GM23338 (cell line): Measurements from ENCODE around the gene CYBC1. TPM values are rescaled to one million over a fixed set of nuclear protein-coding genes. Genes with fewer than 3 reads are reported as not detected.

Source experiments
- ATAC-seq: fragments of 200-7000 bp; cut with Tn5 transposase; 3 replicates; pipeline ENCODE4 v1.9.1; 2020
- DNase-seq: peaks from one replicate; pipeline ENCODE4 v3.0.0-alpha.2; 2015; ENCODE audit warnings: low spot score
- H2AFZ ChIP-seq: fragments of 200-600 bp; sonication (generic); 2 replicates; pipeline ENCODE4 v1.8.0; 2016; ENCODE audit warnings: antibody characterized with exemption, mild to moderate bottlenecking, moderate library complexity
- H3F3A ChIP-seq: fragments of 200-600 bp; sonication (generic); replicated peaks from 2 replicates; pipeline ENCODE4 v1.8.0; 2017; ENCODE audit warnings: antibody characterized with exemption, mixed run types, low read depth
- H3K27ac ChIP-seq: fragments of 200-600 bp; sonication (generic); 2 replicates; pipeline ENCODE4 v1.6.1; 2016; ENCODE audit warnings: low read depth
- H3K27me3 ChIP-seq: fragments of 200-600 bp; sonication (generic); 2 replicates; pipeline ENCODE4 v1.8.0; 2016; ENCODE audit warnings: mild to moderate bottlenecking, mixed run types, moderate library complexity; ENCODE audit not compliant: insufficient read depth
- H3K36me3 ChIP-seq: fragments of 200-600 bp; sonication (generic); 2 replicates; pipeline ENCODE4 v1.8.0; 2016; ENCODE audit warnings: mild to moderate bottlenecking; ENCODE audit not compliant: insufficient read depth
- H3K4me1 ChIP-seq: fragments of 200-600 bp; sonication (generic); 2 replicates; pipeline ENCODE4 v1.8.0; 2016; ENCODE audit warnings: mild to moderate bottlenecking, moderate library complexity; ENCODE audit not compliant: insufficient read depth
- H3K4me2 ChIP-seq: fragments of 200-600 bp; sonication (generic); 2 replicates; pipeline ENCODE4 v1.7.1; 2017; ENCODE audit warnings: mixed run types
- H3K4me3 ChIP-seq: fragments of 200-600 bp; sonication (generic); 2 replicates; pipeline ENCODE4 v1.6.1; 2016; ENCODE audit warnings: mixed run types
- H3K79me2 ChIP-seq: fragments of 200-600 bp; sonication (generic); replicated peaks from 2 replicates; pipeline ENCODE4 v1.8.0; 2017; ENCODE audit warnings: mild to moderate bottlenecking; ENCODE audit not compliant: insufficient read depth
- H3K9me2 ChIP-seq: fragments of 200-600 bp; sonication (generic); 2 replicates; pipeline ENCODE4 v1.8.0; 2017; ENCODE audit not compliant: insufficient read depth
- H4K20me1 ChIP-seq: fragments of 200-600 bp; sonication (generic); replicated peaks from 2 replicates; pipeline ENCODE4 v1.8.0; 2017; ENCODE audit warnings: mild to moderate bottlenecking; ENCODE audit not compliant: insufficient read depth
- H3K27ac Mint-ChIP-seq: 2 replicates; pipeline ENCODE4 v1.8.0; 2020; ENCODE audit warnings: inconsistent platforms, mild to moderate bottlenecking, moderate library complexity, mixed read lengths
- H3K27me3 Mint-ChIP-seq: 3 replicates; pipeline ENCODE4 v1.8.0; 2022; ENCODE audit warnings: low read depth, mild to moderate bottlenecking, moderate library complexity, mixed read lengths, inconsistent platforms; ENCODE audit not compliant: insufficient read depth, poor library complexity
- H3K36me3 Mint-ChIP-seq: 3 replicates; pipeline ENCODE4 v1.8.0; 2021; ENCODE audit warnings: low read depth, mild to moderate bottlenecking, inconsistent platforms, moderate library complexity, mixed read lengths
- H3K4me1 Mint-ChIP-seq: 3 replicates; pipeline ENCODE4 v1.8.0; 2020; ENCODE audit warnings: mild to moderate bottlenecking, inconsistent platforms, mixed read lengths
- H3K4me3 Mint-ChIP-seq: 3 replicates; pipeline ENCODE4 v1.8.0; 2021; ENCODE audit warnings: moderate library complexity, mild to moderate bottlenecking, inconsistent platforms, mixed read lengths
- H3K9me3 Mint-ChIP-seq: 3 replicates; pipeline ENCODE4 v1.8.0; 2020; ENCODE audit warnings: moderate library complexity, mild to moderate bottlenecking, inconsistent platforms, mixed read lengths
- CREB1 ChIP-seq: fragments of 250-450 bp; sonication (Bioruptor Pico); IDR thresholded peaks from 2 replicates; pipeline ENCODE4 v1.5.0; 2020; ENCODE audit warnings: low read depth, mild to moderate bottlenecking, moderate library complexity
- EZH2 ChIP-seq: fragments of 200-600 bp; sonication (generic); IDR thresholded peaks from one replicate; pipeline ENCODE4 v1.8.0; 2017; ENCODE audit warnings: antibody characterized with exemption, mild to moderate bottlenecking, low read depth; ENCODE audit not compliant: unreplicated experiment
- POLR2AphosphoS5 ChIP-seq: IDR thresholded peaks from 2 replicates; pipeline ENCODE4 v1.6.1; 2016; ENCODE audit warnings: antibody characterized with exemption, low read depth
- STAT1 ChIP-seq: IDR thresholded peaks from one replicate; pipeline ENCODE4 v1.6.1; 2016; ENCODE audit warnings: antibody characterized with exemption; ENCODE audit not compliant: unreplicated experiment
- ZNF331 ChIP-seq: fragments of 250-450 bp; sonication (Bioruptor Pico); IDR thresholded peaks from 2 replicates; pipeline ENCODE4 v1.5.0; 2020; ENCODE audit warnings: low read depth, mild to moderate bottlenecking, moderate library complexity
- polyA plus RNA-seq: library from polyadenylated mRNA; unstranded; fragments of >200 nt; fragmentation: Nextera tagmentation; extraction: Ambion mirVana; gene quantifications from 2 replicates; pipeline ENCODE4 v1.2.1, GENCODE V29; 2016
- total RNA-seq: library from RNA; depleted of rRNA; stranded (reverse); fragments of >200 nt; shearing (Covaris generic); gene quantifications from 2 replicates; pipeline ENCODE4 v1.2.3, GENCODE V29; 2014
- TF ChIP-seq, protein P1 (sequence below): IDR thresholded peaks from one replicate; pipeline ENCODE4 v1.6.1; 2018; ENCODE audit warnings: antibody characterized with exemption; ENCODE audit not compliant: unreplicated experiment
- TF ChIP-seq, protein P2 (sequence below), 2 experiments: fragments of 200-600 bp in 1 of 2; sonication (generic) in 1 of 2; conservative IDR thresholded peaks; 2 replicates each; pipeline versions ENCODE4 v1.5.1 to v1.6.1; 2016 to 2017; ENCODE audit warnings: antibody characterized with exemption in 2 of 2, low read depth in 2 of 2, mild to moderate bottlenecking in 2 of 2, moderate library complexity in 1 of 2
- TF ChIP-seq, protein P3 (sequence below): fragments of 250-450 bp; sonication (Bioruptor Pico); IDR thresholded peaks from 2 replicates; pipeline ENCODE4 v1.5.0; 2020; ENCODE audit warnings: mild to moderate bottlenecking, moderate library complexity

Gene CYBC1
- total and polyA plus RNA-seq, 2 experiments from 2014 or later = 24.7 to 72.4 TPM

DNA sequence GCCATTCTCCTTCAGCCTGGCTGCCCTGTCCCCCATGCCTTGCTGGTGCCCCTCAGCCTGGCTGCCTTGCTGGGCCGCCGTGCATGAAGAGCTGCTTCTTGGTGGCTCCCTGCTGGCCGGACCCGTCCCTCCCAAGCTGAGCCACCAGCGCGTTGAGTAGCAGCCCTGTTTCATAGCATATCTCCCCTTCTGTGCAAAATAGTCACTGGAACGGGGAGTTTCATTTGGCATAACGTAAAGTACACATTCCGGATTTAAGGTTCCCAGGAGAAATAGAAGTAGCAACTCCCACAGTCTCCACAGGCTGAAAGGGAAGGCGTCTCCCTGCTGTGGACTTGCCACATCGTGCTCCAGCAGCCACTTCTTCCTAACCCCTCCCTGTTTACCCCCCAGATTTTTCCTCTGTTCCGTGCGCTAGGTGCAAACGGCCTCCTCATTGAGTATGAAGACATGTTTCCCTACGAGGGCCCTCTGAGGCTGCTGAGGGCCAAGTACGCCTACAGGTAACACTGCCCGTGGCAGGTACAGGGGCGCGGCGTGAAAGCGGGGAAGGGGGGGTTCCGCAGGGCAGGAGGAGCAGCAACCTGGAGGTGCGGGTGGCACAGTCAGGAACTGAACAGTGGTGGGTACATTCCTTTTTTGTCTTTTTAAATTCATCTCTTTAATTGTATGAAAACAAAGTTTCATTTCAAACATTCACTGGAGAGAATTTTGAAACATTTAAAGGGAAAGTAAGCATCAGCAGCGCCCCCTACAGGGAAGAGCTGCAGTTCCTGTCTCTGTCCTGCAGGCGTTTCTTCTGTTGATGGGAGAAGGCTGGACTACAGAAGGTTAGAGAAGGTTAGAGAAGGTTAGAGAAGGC is 26.3 kb downstream of the CYBC1 start:
- no peaks in the 10 kb centered on the region; the same call in 1 of the 2 replicates for H4K20me1 ChIP-seq
- no peaks in the 10 kb centered on the region; the same call in 2 of the 3 replicates for H3K4me1 Mint-ChIP-seq
- H3K36me3 Mint-ChIP-seq = peaks cover 46% of the 10 kb centered on the region
- no peak overlapping the region for H3K4me3 Mint-ChIP-seq
- H3K4me2 ChIP-seq = no peak overlapping the region
- H3K27me3 ChIP-seq = no peaks in the 10 kb centered on the region
- H3K9me3 Mint-ChIP-seq = peaks cover 25% of the 10 kb centered on the region
- H3K27me3 Mint-ChIP-seq = peaks cover 22% of the 10 kb centered on the region
- no peaks in the 10 kb centered on the region for H3K9me2 ChIP-seq
- no peak overlapping the region for H2AFZ ChIP-seq
- no peak overlapping the region for H3K4me3 ChIP-seq
- TF ChIP-seq, protein P1, sequence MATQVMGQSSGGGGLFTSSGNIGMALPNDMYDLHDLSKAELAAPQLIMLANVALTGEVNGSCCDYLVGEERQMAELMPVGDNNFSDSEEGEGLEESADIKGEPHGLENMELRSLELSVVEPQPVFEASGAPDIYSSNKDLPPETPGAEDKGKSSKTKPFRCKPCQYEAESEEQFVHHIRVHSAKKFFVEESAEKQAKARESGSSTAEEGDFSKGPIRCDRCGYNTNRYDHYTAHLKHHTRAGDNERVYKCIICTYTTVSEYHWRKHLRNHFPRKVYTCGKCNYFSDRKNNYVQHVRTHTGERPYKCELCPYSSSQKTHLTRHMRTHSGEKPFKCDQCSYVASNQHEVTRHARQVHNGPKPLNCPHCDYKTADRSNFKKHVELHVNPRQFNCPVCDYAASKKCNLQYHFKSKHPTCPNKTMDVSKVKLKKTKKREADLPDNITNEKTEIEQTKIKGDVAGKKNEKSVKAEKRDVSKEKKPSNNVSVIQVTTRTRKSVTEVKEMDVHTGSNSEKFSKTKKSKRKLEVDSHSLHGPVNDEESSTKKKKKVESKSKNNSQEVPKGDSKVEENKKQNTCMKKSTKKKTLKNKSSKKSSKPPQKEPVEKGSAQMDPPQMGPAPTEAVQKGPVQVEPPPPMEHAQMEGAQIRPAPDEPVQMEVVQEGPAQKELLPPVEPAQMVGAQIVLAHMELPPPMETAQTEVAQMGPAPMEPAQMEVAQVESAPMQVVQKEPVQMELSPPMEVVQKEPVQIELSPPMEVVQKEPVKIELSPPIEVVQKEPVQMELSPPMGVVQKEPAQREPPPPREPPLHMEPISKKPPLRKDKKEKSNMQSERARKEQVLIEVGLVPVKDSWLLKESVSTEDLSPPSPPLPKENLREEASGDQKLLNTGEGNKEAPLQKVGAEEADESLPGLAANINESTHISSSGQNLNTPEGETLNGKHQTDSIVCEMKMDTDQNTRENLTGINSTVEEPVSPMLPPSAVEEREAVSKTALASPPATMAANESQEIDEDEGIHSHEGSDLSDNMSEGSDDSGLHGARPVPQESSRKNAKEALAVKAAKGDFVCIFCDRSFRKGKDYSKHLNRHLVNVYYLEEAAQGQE = no peak
- TF ChIP-seq EZH2 (no peak), POLR2AphosphoS5 (no peak), ZNF331 (no peak), CREB1 (CRISPR knock-in tag) (no peak), STAT1 (no peak)
- TF ChIP-seq, protein P2, sequence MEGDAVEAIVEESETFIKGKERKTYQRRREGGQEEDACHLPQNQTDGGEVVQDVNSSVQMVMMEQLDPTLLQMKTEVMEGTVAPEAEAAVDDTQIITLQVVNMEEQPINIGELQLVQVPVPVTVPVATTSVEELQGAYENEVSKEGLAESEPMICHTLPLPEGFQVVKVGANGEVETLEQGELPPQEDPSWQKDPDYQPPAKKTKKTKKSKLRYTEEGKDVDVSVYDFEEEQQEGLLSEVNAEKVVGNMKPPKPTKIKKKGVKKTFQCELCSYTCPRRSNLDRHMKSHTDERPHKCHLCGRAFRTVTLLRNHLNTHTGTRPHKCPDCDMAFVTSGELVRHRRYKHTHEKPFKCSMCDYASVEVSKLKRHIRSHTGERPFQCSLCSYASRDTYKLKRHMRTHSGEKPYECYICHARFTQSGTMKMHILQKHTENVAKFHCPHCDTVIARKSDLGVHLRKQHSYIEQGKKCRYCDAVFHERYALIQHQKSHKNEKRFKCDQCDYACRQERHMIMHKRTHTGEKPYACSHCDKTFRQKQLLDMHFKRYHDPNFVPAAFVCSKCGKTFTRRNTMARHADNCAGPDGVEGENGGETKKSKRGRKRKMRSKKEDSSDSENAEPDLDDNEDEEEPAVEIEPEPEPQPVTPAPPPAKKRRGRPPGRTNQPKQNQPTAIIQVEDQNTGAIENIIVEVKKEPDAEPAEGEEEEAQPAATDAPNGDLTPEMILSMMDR (conservative IDR thresholded peaks at IDR 0.05; ENCODE audit: low read depth in 2 of 2) = peak; percentile 73 to 98
- TF ChIP-seq, protein P3, sequence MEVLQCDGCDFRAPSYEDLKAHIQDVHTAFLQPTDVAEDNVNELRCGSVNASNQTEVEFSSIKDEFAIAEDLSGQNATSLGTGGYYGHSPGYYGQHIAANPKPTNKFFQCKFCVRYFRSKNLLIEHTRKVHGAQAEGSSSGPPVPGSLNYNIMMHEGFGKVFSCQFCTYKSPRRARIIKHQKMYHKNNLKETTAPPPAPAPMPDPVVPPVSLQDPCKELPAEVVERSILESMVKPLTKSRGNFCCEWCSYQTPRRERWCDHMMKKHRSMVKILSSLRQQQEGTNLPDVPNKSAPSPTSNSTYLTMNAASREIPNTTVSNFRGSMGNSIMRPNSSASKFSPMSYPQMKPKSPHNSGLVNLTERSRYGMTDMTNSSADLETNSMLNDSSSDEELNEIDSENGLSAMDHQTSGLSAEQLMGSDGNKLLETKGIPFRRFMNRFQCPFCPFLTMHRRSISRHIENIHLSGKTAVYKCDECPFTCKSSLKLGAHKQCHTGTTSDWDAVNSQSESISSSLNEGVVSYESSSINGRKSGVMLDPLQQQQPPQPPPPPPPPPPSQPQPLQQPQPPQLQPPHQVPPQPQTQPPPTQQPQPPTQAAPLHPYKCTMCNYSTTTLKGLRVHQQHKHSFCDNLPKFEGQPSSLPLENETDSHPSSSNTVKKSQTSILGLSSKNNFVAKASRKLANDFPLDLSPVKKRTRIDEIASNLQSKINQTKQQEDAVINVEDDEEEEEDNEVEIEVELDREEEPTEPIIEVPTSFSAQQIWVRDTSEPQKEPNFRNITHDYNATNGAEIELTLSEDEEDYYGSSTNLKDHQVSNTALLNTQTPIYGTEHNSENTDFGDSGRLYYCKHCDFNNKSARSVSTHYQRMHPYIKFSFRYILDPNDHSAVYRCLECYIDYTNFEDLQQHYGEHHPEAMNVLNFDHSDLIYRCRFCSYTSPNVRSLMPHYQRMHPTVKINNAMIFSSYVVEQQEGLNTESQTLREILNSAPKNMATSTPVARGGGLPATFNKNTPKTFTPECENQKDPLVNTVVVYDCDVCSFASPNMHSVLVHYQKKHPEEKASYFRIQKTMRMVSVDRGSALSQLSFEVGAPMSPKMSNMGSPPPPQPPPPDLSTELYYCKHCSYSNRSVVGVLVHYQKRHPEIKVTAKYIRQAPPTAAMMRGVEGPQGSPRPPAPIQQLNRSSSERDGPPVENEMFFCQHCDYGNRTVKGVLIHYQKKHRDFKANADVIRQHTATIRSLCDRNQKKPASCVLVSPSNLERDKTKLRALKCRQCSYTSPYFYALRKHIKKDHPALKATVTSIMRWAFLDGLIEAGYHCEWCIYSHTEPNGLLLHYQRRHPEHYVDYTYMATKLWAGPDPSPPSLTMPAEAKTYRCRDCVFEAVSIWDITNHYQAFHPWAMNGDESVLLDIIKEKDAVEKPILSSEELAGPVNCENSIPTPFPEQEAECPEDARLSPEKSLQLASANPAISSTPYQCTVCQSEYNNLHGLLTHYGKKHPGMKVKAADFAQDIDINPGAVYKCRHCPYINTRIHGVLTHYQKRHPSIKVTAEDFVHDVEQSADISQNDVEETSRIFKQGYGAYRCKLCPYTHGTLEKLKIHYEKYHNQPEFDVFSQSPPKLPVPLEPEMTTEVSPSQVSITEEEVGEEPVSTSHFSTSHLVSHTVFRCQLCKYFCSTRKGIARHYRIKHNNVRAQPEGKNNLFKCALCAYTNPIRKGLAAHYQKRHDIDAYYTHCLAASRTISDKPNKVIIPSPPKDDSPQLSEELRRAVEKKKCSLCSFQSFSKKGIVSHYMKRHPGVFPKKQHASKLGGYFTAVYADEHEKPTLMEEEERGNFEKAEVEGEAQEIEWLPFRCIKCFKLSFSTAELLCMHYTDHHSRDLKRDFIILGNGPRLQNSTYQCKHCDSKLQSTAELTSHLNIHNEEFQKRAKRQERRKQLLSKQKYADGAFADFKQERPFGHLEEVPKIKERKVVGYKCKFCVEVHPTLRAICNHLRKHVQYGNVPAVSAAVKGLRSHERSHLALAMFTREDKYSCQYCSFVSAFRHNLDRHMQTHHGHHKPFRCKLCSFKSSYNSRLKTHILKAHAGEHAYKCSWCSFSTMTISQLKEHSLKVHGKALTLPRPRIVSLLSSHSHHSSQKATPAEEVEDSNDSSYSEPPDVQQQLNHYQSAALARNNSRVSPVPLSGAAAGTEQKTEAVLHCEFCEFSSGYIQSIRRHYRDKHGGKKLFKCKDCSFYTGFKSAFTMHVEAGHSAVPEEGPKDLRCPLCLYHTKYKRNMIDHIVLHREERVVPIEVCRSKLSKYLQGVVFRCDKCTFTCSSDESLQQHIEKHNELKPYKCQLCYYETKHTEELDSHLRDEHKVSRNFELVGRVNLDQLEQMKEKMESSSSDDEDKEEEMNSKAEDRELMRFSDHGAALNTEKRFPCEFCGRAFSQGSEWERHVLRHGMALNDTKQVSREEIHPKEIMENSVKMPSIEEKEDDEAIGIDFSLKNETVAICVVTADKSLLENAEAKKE = peak; percentile 54; the same call in 1 of the 2 replicates
- DNase-seq = peak; percentile 86
- H3K27ac Mint-ChIP-seq = no peak overlapping the region
- H3K36me3 ChIP-seq = no peaks in the 10 kb centered on the region
- no peaks in the 10 kb centered on the region for H3K79me2 ChIP-seq
- H3F3A ChIP-seq = no peaks in the 10 kb centered on the region; the same call in none of the 2 replicates
- ATAC-seq = peak; percentile 85
- H3K4me1 ChIP-seq = peaks cover 2% of the 10 kb centered on the region
- peak overlapping the region; percentile 26; the same call in 1 of the 2 replicates for H3K27ac ChIP-seq
